Transverse colon (tissue), 4 donors: ENCODE data around the gene SHC2.

Source experiments
- CTCF ChIP-seq, 5 experiments: fragments of 200-600 bp in 3 of 5; fragments of 450-650 bp in 2 of 5; sonication (generic) in 3 of 5; IDR thresholded peaks; 1 replicate in 2 of 5; 2 replicates in 3 of 5; pipeline ENCODE4 v1.5.1; 2016 to 2017; ENCODE audit warnings: antibody characterized with exemption in 5 of 5, inconsistent platforms in 3 of 5, mild to moderate bottlenecking in 2 of 5, moderate library complexity in 1 of 5
- EP300 ChIP-seq: sonication (generic); formaldehyde crosslinking; IDR thresholded peaks from one replicate; pipeline ENCODE4 v1.6.1; 2017; ENCODE audit warnings: antibody characterized with exemption, low read depth
- POLR2AphosphoS5 ChIP-seq, 3 donors: sonication (generic); formaldehyde crosslinking; IDR thresholded peaks; one replicate each; pipeline ENCODE4 v1.6.1; 2016; ENCODE audit warnings: antibody characterized with exemption in 3 of 3

- TF ChIP-seq CTCF (IDR thresholded peaks at IDR 0.05) (no peak), EP300 (no peak), POLR2AphosphoS5 (IDR thresholded peaks at IDR 0.05) (no peak)
Measured at GRCh38 chr19:484494-484893, 23.7 kb upstream of the SHC2 start.
